Kidney (tissue), 14 donors: ENCODE measurements around the gene TEX54. TPM values are rescaled to one million over a fixed set of nuclear protein-coding genes. Genes with fewer than 3 reads are reported as not detected.

ENCODE experiments used
- DNase-seq, 5 donors: peaks; one replicate each; pipeline ENCODE4 v3.0.0-alpha.2; 2013 to 2020
- FAIRE-seq: peaks from 2 replicates; lab custom pipeline; 2012; peaks lifted over from hg19 to GRCh38; lab: Jason Lieb, UNC
- H3K27ac ChIP-seq, 2 donors: one replicate each; pipeline ENCODE4 v1.7.0; 2013; ENCODE audit warnings: low read depth in 2 of 2, low read length in 2 of 2, inconsistent platforms in 1 of 2
- H3K27me3 ChIP-seq: one replicate; pipeline ENCODE4 v1.7.1; 2013; ENCODE audit warnings: low read length, inconsistent platforms; ENCODE audit not compliant: control insufficient read depth, insufficient read depth
- H3K36me3 ChIP-seq, 3 donors: one replicate each; pipeline versions ENCODE4 v1.7.0 to v1.7.1; 2013; ENCODE audit warnings: low read length in 3 of 3, control low read depth in 1 of 3, inconsistent platforms in 1 of 3; ENCODE audit not compliant: insufficient read depth in 3 of 3, control insufficient read depth in 2 of 3
- H3K4me1 ChIP-seq, 3 donors: one replicate each; pipeline versions ENCODE4 v1.7.0 to v1.7.1; 2013; ENCODE audit warnings: low read length in 3 of 3, inconsistent platforms in 1 of 3, low read depth in 1 of 3; ENCODE audit not compliant: control insufficient read depth in 2 of 3, insufficient read depth in 2 of 3
- H3K4me3 ChIP-seq, 3 donors: one replicate each; pipeline versions ENCODE4 v1.7.0 to v1.8.1; 2013; ENCODE audit warnings: low read length in 3 of 3, control low read depth in 1 of 3, inconsistent platforms in 1 of 3
- H3K9ac ChIP-seq, 3 donors: one replicate each; pipeline versions ENCODE4 v1.7.0 to v1.7.1; 2013; ENCODE audit warnings: low read length in 3 of 3, control low read depth in 1 of 3, inconsistent platforms in 1 of 3
- H3K9me3 ChIP-seq, 3 donors: one replicate each; pipeline versions ENCODE4 v1.7.0 to v1.7.1; 2013; ENCODE audit warnings: low read length in 3 of 3, control low read depth in 1 of 3, inconsistent platforms in 1 of 3; ENCODE audit not compliant: control insufficient read depth in 2 of 3, insufficient read depth in 1 of 3
- CTCF ChIP-seq: IDR thresholded peaks from 3 replicates; pipeline ENCODE4 v1.5.1; 2012; ENCODE audit warnings: mild to moderate bottlenecking, moderate library complexity, borderline replicate concordance; ENCODE audit not compliant: insufficient read depth; ENCODE audit errors: extremely low read depth
- intact Hi-C: fragments of 100-400 bp; cut with DNase I; formaldehyde crosslinking; loops from one replicate; pipeline ENCODE4 v1.11.1; 2022
- polyA plus RNA-seq: library from polyadenylated mRNA; stranded (reverse); fragments of 350-450 nt; fragmentation: Illumina TruSeq; extraction: RNeasy Lipid Tissue Mini Kit (QIAGEN cat#74804); gene quantifications from one replicate; pipeline ENCODE4 v1.2.3, GENCODE V29; 2014; ENCODE audit warnings: low read depth, low replicate concordance; ENCODE audit not compliant: insufficient read depth
- total RNA-seq: library from RNA; stranded (reverse); fragmentation: NEBNext Ultra II Directional; extraction: Animal tissue kit (Norgen Biotek cat#: 25700); gene quantifications from one replicate; pipeline ENCODE4 v1.2.1, GENCODE V29; 2021
- donor health status: control.
- donor health status: control.
- donor health status: control.
- donor health status: control.
- donor health status: control.
- donor health status: DM: yes; HTN: yes; CAD: no.
- donor health status: Normal renal cell carcinoma (clear cell type).

The TEX54 gene
- total and polyA plus RNA-seq, 2 donors from 2014 or later = not detected

- TF ChIP-seq CTCF = no peak
- Histone ChIP-seq H3K4me1 (peaks cover 0 to 8% (median 8%) of the 10 kb centered on the region in 3 donors), H3K27me3 (no peaks in the 10 kb centered on the region), H3K9me3 (no peaks in the 10 kb centered on the region), H3K27ac (peak within 1 kb of the TSS; percentile 82 to 90), H3K36me3 (peaks cover 8 to 24% (median 20%) of the 10 kb centered on the region in 3 donors), H3K9ac (peak within 1 kb of the TSS; percentile 68 to 99 (median 90)), H3K4me3 (peak within 1 kb of the TSS; percentile 80 to 99 (median 83))
- FAIRE-seq = no peak
- peak; percentile 96 to 99 (median 98) for DNase-seq
- intact Hi-C loops = no loop called here
Measured at GRCh38 chr11:62805076-62805892, 27.4 kb downstream of the TEX54 start, which contains the start of gene NXF1. NXF1 (minus strand) TSS chr11:62805440; CDS start chr11:62805356, 84 bp downstream.

DNA sequence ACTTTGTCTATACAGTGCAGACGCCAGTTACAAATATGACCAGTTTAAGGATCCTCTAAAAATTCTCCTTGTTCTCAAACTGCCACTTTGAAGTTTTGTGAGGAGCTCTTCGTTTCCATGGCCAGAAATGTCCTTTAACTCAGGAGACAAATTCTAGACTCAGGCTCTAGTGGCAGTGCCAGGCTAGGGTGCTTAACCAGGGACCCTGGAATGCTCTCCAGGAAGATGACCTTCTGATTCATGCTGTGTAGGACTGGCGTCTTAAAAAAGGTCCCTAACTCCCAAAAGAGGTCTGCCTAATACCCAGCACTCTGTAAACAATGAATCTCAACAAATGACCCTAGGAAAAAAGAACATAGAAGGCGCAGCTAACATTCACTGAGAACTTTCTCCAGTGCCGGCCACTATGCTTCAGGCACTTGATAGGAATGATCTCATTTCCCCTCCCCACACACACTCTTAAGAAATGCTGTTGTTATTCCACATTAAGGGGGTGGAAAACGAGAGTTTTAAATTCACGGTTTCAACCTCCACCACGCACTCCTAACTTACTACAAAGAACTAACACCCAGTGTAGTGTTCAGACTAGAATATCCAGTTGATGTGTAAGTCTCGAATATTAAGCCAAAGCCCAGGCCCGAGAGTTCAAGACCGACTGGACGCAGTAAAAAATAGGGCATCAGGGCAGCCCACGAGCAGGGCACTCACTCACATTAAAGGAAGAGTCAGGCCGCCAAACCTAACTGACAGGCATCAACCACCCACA lies 28.1 kb downstream of the TEX54 start:
- intact Hi-C loops = no loop called here
- peak overlapping the region; percentile 75 to 99 (median 83) for H3K4me3 ChIP-seq
- H3K9ac ChIP-seq = peak overlapping the region; percentile 68 to 99 (median 90)
- peak overlapping the region; percentile 82 to 90 for H3K27ac ChIP-seq
- DNase-seq (peak in 3 of 5 donors; percentile 1 to 71 (median 53)), FAIRE-seq (no peak)
- H3K9me3 ChIP-seq = no peaks in the 10 kb centered on the region
- H3K4me1 ChIP-seq = peaks cover 0 to 8% (median 8%) of the 10 kb centered on the region in 3 donors
- H3K36me3 ChIP-seq = peaks cover 11 to 32% (median 26%) of the 10 kb centered on the region in 3 donors
- no peak for TF ChIP-seq CTCF
- H3K27me3 ChIP-seq = no peaks in the 10 kb centered on the region

GRCh38 chr11:62801071-62801470 lies 31.6 kb downstream of the TEX54 start:
- Histone ChIP-seq H3K9me3 (no peaks in the 10 kb centered on the region), H3K36me3 (peaks cover 15 to 61% (median 47%) of the 10 kb centered on the region in 3 donors), H3K9ac (no peak overlapping the region), H3K27ac (no peak overlapping the region), H3K4me1 (peaks cover 0 to 8% (median 8%) of the 10 kb centered on the region in 3 donors), H3K4me3 (no peak overlapping the region), H3K27me3 (no peaks in the 10 kb centered on the region)
- intact Hi-C loops = no loop called here
- DNase-seq (no peak), FAIRE-seq (no peak)
- TF ChIP-seq CTCF = no peak
